GM20431 (cell line): Measurements from ENCODE around the gene ARSH.
"Not testable (repeated sequence)": the region's sequence is repeated elsewhere in the genome, so short reads cannot be mapped to it uniquely, and the experiment has no call there.

Experiments
- in situ Hi-C: fragments of 300-500 bp; cut with MseI, MboI; formaldehyde crosslinking; loops from one replicate; pipeline ENCODE4 v1.15.0; 2020; ENCODE audit warnings: low sequenced_read_pairs; ENCODE audit not compliant: unreplicated experiment

The ARSH gene

GRCh38 chrX:3006495-3006894 is at the start of gene ARSH:
Gene ARSH (plus strand): TSS chrX:3006546. CDS start chrX:3006613, 67 bp downstream.
- in situ Hi-C loops: no loop called here

- in situ Hi-C loops: no loop called here
These were observed 48.1 kb upstream of the ARSH start for GRCh38 chrX:2958199-2958598.

- in situ Hi-C loops: no loop called here
These were observed 45.4 kb upstream of the ARSH start for GRCh38 chrX:2960861-2961515.

- in situ Hi-C loops: no loop called here
These were observed 44.0 kb upstream of the ARSH start for GRCh38 chrX:2962381-2962780.

GRCh38 chrX:2963449-2963848 is 42.9 kb upstream of the ARSH start:
- in situ Hi-C loops: not testable (repeated sequence)

GRCh38 chrX:2963992-2964794 is 42.2 kb upstream of the ARSH start:
- in situ Hi-C loops: not testable (repeated sequence)

- in situ Hi-C loops: no loop called here
These were observed 40.4 kb upstream of the ARSH start for GRCh38 chrX:2965965-2966364.

GRCh38 chrX:2967012-2967411 is 39.3 kb upstream of the ARSH start:
- in situ Hi-C loops: no loop called here

GRCh38 chrX:2967584-2967983 is 38.8 kb upstream of the ARSH start:
- in situ Hi-C loops: no loop called here

- in situ Hi-C loops: no loop called here
These were observed 38.1 kb upstream of the ARSH start for GRCh38 chrX:2967998-2968909.

GRCh38 chrX:2969021-2969420 is 37.3 kb upstream of the ARSH start:
- in situ Hi-C loops: no loop called here

GRCh38 chrX:2972391-2972790 is 34.0 kb upstream of the ARSH start:
- in situ Hi-C loops: no loop called here

- in situ Hi-C loops: no loop called here
These were observed 31.4 kb upstream of the ARSH start for GRCh38 chrX:2974961-2975360.

GRCh38 chrX:2978639-2979038 is 27.7 kb upstream of the ARSH start:
- in situ Hi-C loops: not testable (repeated sequence)

- in situ Hi-C loops: no loop called here
These were observed 22.0 kb upstream of the ARSH start for GRCh38 chrX:2984342-2984741.

- in situ Hi-C loops: no loop called here
These were observed 16.8 kb upstream of the ARSH start for GRCh38 chrX:2989565-2989964.

- in situ Hi-C loops: no loop called here
These were observed 4.2 kb downstream of the ARSH start for GRCh38 chrX:3010532-3010931.

GRCh38 chrX:3017492-3017891 is 11.1 kb downstream of the ARSH start:
- in situ Hi-C loops: no loop called here

GRCh38 chrX:3024176-3024575 is 17.8 kb downstream of the ARSH start:
- in situ Hi-C loops: no loop called here

GRCh38 chrX:3026074-3026815 is 19.9 kb downstream of the ARSH start:
- in situ Hi-C loops: no loop called here
